ENCODE measurements around the gene AP1M1.

GRCh38 chr19:16226184-16226591 is 28.5 kb downstream of the AP1M1 start:
- TF ChIP-seq CTCF (IDR thresholded peaks at IDR 0.05) (no peak), POLR2A (IDR thresholded peaks at IDR 0.05) (no peak)
